HAP-1 (cell line): ENCODE results near the gene FAM237A.

Source experiments
- DNase-seq, 2 experiments: peaks; one replicate each; pipeline ENCODE4 v3.0.0-alpha.2; 2016 to 2020; ENCODE audit warnings: low spot score in 2 of 2
- H3K27me3 ChIP-seq: fragments of 250-450 bp; sonication (Bioruptor Pico); 2 replicates; pipeline ENCODE4 v1.5.1; 2020; ENCODE audit warnings: low read depth, mild to moderate bottlenecking, moderate library complexity
- H3K36me3 ChIP-seq: fragments of 250-450 bp; sonication (Bioruptor Pico); replicated peaks from 2 replicates; pipeline ENCODE4 v1.5.1; 2020; ENCODE audit warnings: mild to moderate bottlenecking
- H3K4me1 ChIP-seq: fragments of 250-450 bp; sonication (Bioruptor Pico); 2 replicates; pipeline ENCODE4 v1.5.1; 2020; ENCODE audit warnings: mild to moderate bottlenecking
- H3K4me3 ChIP-seq: fragments of 250-450 bp; sonication (Bioruptor Pico); 2 replicates; pipeline ENCODE4 v1.5.1; 2020; ENCODE audit warnings: mild to moderate bottlenecking, moderate library complexity
- H3K9me3 ChIP-seq: fragments of 250-450 bp; sonication (Bioruptor Pico); 2 replicates; pipeline ENCODE4 v1.5.1; 2020; ENCODE audit warnings: mild to moderate bottlenecking, moderate library complexity
- in situ Hi-C: fragments of 300-500 bp; cut with MboI; formaldehyde crosslinking; loops from 3 replicates; pipeline ENCODE4 v1.14.3; 2020; ENCODE audit warnings: low sequenced_read_pairs, inconsistent platforms, mixed read lengths

The FAM237A gene

DNA sequence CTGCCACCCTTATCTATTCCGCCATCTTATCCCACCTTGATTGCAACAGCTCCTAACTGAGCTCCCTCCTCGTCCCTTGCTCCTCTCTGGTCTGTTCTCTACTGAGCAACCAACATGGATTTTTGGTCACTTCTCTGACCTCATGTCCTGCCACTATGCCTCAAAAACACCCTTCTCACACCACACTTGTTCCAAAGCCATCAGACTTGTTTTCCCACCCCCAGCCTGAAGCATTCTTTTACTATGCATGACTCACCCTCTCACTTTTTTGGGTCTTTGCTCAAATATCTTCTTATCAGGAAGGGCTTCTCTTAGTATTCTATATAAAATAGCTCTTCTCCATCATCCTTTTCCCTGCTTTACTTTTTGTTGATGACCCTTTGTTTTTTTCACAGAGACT, 2.7 kb upstream of the FAM237A start:
- peaks cover 3% of the 10 kb centered on the region for H3K27me3 ChIP-seq
- in situ Hi-C loops: no loop called here
- DNase-seq: no peak
- H3K36me3 ChIP-seq: no peaks in the 10 kb centered on the region
- H3K4me3 ChIP-seq: no peak overlapping the region
- no peaks in the 10 kb centered on the region for H3K9me3 ChIP-seq
- H3K4me1 ChIP-seq: no peaks in the 10 kb centered on the region

- Histone ChIP-seq H3K9me3 (no peaks in the 10 kb centered on the region), H3K27me3 (no peaks in the 10 kb centered on the region; the same call in 1 of the 2 replicates), H3K4me3 (no peak overlapping the region), H3K4me1 (no peaks in the 10 kb centered on the region), H3K36me3 (no peaks in the 10 kb centered on the region)
- in situ Hi-C loops: no loop called here
- DNase-seq: no peak
Measured at GRCh38 chr2:206641226-206641625, 1.1 kb upstream of the FAM237A start.

DNA sequence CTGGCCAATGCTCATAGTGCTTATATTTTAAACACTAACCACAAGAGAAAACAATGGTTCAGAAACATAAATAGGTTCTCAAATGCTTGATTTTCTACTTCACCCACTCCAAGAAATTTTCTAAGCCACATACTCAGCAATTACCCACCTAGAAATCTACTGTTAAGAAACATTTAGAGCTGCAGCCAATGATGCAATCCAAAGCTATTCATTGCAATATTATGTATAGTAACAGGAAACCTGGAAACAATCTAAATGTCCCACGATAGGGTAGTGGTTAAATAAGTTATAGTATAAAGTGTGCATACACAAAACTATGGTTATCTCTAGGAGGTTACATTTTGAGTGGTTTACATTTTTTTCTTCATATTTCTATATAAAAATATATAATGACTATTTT, 5.7 kb downstream of the FAM237A start:
- in situ Hi-C loops: no loop called here
- DNase-seq: no peak
- Histone ChIP-seq H3K9me3 (no peaks in the 10 kb centered on the region), H3K4me3 (no peak overlapping the region), H3K27me3 (no peaks in the 10 kb centered on the region), H3K36me3 (no peaks in the 10 kb centered on the region), H3K4me1 (no peaks in the 10 kb centered on the region)

- H3K36me3 ChIP-seq: no peaks in the 10 kb centered on the region
- in situ Hi-C loops: no loop called here
- H3K4me3 ChIP-seq: no peak overlapping the region
- no peak for DNase-seq
- no peaks in the 10 kb centered on the region for H3K9me3 ChIP-seq
- H3K4me1 ChIP-seq: no peaks in the 10 kb centered on the region
- H3K27me3 ChIP-seq: no peaks in the 10 kb centered on the region
Measured at GRCh38 chr2:206657087-206657486, 14.8 kb downstream of the FAM237A start.

GRCh38 chr2:206665251-206665650, 23.0 kb downstream of the FAM237A start:
- no peak for DNase-seq
- H3K36me3 ChIP-seq: no peaks in the 10 kb centered on the region
- in situ Hi-C loops: no loop called here
- H3K4me3 ChIP-seq: no peak overlapping the region
- H3K9me3 ChIP-seq: no peaks in the 10 kb centered on the region
- H3K27me3 ChIP-seq: peaks cover 2% of the 10 kb centered on the region; the same call in 1 of the 2 replicates
- no peaks in the 10 kb centered on the region for H3K4me1 ChIP-seq

- no peak for DNase-seq
- no peaks in the 10 kb centered on the region for H3K9me3 ChIP-seq
- H3K27me3 ChIP-seq: no peaks in the 10 kb centered on the region; the same call in 1 of the 2 replicates
- H3K36me3 ChIP-seq: no peaks in the 10 kb centered on the region
- in situ Hi-C loops: no loop called here
- no peak overlapping the region for H3K4me3 ChIP-seq
- H3K4me1 ChIP-seq: no peaks in the 10 kb centered on the region
Measured at GRCh38 chr2:206670531-206671319, 28.4 kb downstream of the FAM237A start.

- Histone ChIP-seq H3K36me3 (no peaks in the 10 kb centered on the region), H3K9me3 (no peaks in the 10 kb centered on the region), H3K27me3 (no peaks in the 10 kb centered on the region), H3K4me1 (no peaks in the 10 kb centered on the region), H3K4me3 (no peak overlapping the region)
- no peak for DNase-seq
- in situ Hi-C loops: loop anchor here (25.0 kb wide), 1 partner anchor 296 kb away; no protein-coding TSS in a partner anchor
Measured at GRCh38 chr2:206683546-206683945, 41.3 kb downstream of the FAM237A start.

DNA sequence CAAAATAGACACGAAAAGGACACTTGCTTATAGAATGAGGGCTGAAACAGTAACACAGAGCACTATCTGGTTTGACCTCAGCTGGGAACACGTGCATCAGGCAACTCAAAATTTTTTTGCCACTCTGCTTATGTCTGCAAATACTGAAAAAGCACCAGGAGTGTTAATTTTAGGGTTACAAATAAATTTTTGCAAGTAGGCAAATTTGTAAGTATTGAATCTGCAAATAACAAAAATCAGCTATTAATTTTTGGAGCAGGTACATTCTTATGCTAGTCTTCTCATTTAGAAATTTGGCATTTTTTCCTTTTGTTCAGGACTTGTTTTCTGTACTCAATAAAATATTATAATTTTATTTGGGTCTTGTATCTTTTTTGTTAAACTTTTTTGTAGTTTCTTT, 46.2 kb downstream of the FAM237A start:
- in situ Hi-C loops: loop anchor here (25.0 kb wide), 1 partner anchor 301 kb away; no protein-coding TSS in a partner anchor
- H3K9me3 ChIP-seq: no peaks in the 10 kb centered on the region

GRCh38 chr2:206688990-206689389, 46.7 kb downstream of the FAM237A start:
- Histone ChIP-seq H3K4me3 (no peak overlapping the region), H3K27me3 (no peaks in the 10 kb centered on the region), H3K4me1 (no peaks in the 10 kb centered on the region), H3K9me3 (no peaks in the 10 kb centered on the region), H3K36me3 (no peaks in the 10 kb centered on the region)
- in situ Hi-C loops: loop anchor here (25.0 kb wide), 1 partner anchor 302 kb away; no protein-coding TSS in a partner anchor
- DNase-seq: no peak

More for the DNA sequence above, 46.2 kb downstream of the FAM237A start:
- Histone ChIP-seq H3K4me3 (no peak overlapping the region), H3K27me3 (no peaks in the 10 kb centered on the region), H3K36me3 (no peaks in the 10 kb centered on the region), H3K4me1 (no peaks in the 10 kb centered on the region)
- no peak for DNase-seq

DNA sequence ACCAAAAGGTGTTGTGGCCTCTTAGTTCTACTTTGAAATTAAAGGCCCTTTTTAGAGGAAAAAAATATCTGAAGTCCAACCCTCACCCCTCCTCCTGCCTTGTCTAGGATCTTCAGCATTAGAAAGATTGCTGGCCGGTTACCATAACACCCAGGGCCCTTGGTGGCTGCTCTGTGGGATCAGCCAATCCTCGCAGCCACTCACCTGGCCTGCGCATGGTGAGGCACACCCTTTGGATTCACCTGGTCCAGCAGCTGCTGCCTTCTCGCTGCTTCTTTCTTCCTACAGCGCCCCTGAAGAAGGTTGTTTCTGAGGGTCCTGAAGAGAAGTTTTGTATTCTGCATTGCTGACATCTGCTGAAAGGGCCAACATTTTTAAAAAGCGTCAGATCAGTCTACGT, 50.7 kb downstream of the FAM237A start:
- in situ Hi-C loops: loop anchor here (5.0 to 25.0 kb wide), 4 partner anchors 94 to 782 kb away; no protein-coding TSS in a partner anchor
- no peaks in the 10 kb centered on the region for H3K4me1 ChIP-seq
- no peaks in the 10 kb centered on the region for H3K9me3 ChIP-seq
- H3K36me3 ChIP-seq: no peaks in the 10 kb centered on the region
- H3K27me3 ChIP-seq: no peaks in the 10 kb centered on the region
- DNase-seq: no peak
- H3K4me3 ChIP-seq: no peak overlapping the region

GRCh38 chr2:206693399-206694137, 51.3 kb downstream of the FAM237A start:
- in situ Hi-C loops: loop anchor here (5.0 to 25.0 kb wide), 4 partner anchors 94 to 781 kb away; no protein-coding TSS in a partner anchor
- Histone ChIP-seq H3K4me1 (no peaks in the 10 kb centered on the region), H3K36me3 (no peaks in the 10 kb centered on the region), H3K27me3 (no peaks in the 10 kb centered on the region), H3K4me3 (no peak overlapping the region), H3K9me3 (no peaks in the 10 kb centered on the region)
- DNase-seq: peak; percentile 61 to 73

- H3K36me3 ChIP-seq: no peaks in the 10 kb centered on the region
- no peaks in the 10 kb centered on the region for H3K9me3 ChIP-seq
- no peaks in the 10 kb centered on the region for H3K4me1 ChIP-seq
- H3K4me3 ChIP-seq: no peak overlapping the region
- H3K27me3 ChIP-seq: no peaks in the 10 kb centered on the region
- DNase-seq: no peak
- in situ Hi-C loops: loop anchor here (10.0 to 25.0 kb wide), 3 partner anchors 288 to 778 kb away; no protein-coding TSS in a partner anchor
Measured at GRCh38 chr2:206696910-206697309, 54.6 kb downstream of the FAM237A start.

GRCh38 chr2:206698811-206699210, 56.5 kb downstream of the FAM237A start:
- Histone ChIP-seq H3K9me3 (no peaks in the 10 kb centered on the region), H3K27me3 (no peaks in the 10 kb centered on the region), H3K4me1 (no peaks in the 10 kb centered on the region), H3K36me3 (no peaks in the 10 kb centered on the region), H3K4me3 (no peak overlapping the region)
- no peak for DNase-seq
- in situ Hi-C loops: loop anchor here (10.0 to 25.0 kb wide), 3 partner anchors 286 to 776 kb away; no protein-coding TSS in a partner anchor
